ENCODE measurements around the gene PHACTR4.

DNA sequence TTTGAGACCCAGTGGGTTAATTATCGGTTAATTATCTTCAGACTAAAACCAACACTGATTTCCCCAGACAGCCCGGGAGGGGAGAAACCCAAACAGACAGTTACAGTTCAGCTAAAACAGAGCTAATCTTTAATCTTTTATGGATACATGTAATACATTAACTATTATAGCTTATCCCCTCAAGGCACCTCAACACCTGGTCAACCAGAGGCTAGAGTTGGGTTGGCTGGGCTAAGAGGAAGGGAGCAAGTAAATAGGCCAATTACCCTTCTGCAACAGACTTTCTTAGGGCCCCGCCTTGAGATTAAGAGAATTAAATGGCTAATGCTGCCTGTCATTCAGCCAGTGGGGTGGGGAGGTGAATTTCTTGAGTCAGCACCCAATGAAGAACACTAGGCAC is 47.3 kb upstream of the PHACTR4 start:
- TF ChIP-seq, protein P1, sequence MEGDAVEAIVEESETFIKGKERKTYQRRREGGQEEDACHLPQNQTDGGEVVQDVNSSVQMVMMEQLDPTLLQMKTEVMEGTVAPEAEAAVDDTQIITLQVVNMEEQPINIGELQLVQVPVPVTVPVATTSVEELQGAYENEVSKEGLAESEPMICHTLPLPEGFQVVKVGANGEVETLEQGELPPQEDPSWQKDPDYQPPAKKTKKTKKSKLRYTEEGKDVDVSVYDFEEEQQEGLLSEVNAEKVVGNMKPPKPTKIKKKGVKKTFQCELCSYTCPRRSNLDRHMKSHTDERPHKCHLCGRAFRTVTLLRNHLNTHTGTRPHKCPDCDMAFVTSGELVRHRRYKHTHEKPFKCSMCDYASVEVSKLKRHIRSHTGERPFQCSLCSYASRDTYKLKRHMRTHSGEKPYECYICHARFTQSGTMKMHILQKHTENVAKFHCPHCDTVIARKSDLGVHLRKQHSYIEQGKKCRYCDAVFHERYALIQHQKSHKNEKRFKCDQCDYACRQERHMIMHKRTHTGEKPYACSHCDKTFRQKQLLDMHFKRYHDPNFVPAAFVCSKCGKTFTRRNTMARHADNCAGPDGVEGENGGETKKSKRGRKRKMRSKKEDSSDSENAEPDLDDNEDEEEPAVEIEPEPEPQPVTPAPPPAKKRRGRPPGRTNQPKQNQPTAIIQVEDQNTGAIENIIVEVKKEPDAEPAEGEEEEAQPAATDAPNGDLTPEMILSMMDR (IDR thresholded peaks at IDR 0.05 in 2 of 3, conservative IDR thresholded peaks at IDR 0.05 in 1 of 3; ENCODE audit: control insufficient read depth in 2 of 3, extremely low read depth in 1 of 3, insufficient read depth in 1 of 3, low read depth in 3 of 3, low read length in 3 of 3) = no peak
- TF ChIP-seq EZH2 (IDR thresholded peaks at IDR 0.05; ENCODE audit: borderline replicate concordance, control insufficient read depth, low read depth, low read length) = no peak
- no peak for TF ChIP-seq SRF (IDR thresholded peaks at IDR 0.05; ENCODE audit: low read depth in 2 of 2, low read length in 2 of 2)
- no peak for TF ChIP-seq EP300 (IDR thresholded peaks at IDR 0.05; ENCODE audit: borderline replicate concordance in 1 of 2, control insufficient read depth in 1 of 2, low read depth in 2 of 2, low read length in 2 of 2)
- TF ChIP-seq MEF2A (IDR thresholded peaks at IDR 0.05; ENCODE audit: insufficient read depth, low read depth, low read length) = no peak
- TF ChIP-seq, protein P2, sequence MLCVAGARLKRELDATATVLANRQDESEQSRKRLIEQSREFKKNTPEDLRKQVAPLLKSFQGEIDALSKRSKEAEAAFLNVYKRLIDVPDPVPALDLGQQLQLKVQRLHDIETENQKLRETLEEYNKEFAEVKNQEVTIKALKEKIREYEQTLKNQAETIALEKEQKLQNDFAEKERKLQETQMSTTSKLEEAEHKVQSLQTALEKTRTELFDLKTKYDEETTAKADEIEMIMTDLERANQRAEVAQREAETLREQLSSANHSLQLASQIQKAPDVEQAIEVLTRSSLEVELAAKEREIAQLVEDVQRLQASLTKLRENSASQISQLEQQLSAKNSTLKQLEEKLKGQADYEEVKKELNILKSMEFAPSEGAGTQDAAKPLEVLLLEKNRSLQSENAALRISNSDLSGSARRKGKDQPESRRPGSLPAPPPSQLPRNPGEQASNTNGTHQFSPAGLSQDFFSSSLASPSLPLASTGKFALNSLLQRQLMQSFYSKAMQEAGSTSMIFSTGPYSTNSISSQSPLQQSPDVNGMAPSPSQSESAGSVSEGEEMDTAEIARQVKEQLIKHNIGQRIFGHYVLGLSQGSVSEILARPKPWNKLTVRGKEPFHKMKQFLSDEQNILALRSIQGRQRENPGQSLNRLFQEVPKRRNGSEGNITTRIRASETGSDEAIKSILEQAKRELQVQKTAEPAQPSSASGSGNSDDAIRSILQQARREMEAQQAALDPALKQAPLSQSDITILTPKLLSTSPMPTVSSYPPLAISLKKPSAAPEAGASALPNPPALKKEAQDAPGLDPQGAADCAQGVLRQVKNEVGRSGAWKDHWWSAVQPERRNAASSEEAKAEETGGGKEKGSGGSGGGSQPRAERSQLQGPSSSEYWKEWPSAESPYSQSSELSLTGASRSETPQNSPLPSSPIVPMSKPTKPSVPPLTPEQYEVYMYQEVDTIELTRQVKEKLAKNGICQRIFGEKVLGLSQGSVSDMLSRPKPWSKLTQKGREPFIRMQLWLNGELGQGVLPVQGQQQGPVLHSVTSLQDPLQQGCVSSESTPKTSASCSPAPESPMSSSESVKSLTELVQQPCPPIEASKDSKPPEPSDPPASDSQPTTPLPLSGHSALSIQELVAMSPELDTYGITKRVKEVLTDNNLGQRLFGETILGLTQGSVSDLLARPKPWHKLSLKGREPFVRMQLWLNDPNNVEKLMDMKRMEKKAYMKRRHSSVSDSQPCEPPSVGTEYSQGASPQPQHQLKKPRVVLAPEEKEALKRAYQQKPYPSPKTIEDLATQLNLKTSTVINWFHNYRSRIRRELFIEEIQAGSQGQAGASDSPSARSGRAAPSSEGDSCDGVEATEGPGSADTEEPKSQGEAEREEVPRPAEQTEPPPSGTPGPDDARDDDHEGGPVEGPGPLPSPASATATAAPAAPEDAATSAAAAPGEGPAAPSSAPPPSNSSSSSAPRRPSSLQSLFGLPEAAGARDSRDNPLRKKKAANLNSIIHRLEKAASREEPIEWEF (IDR thresholded peaks at IDR 0.05; ENCODE audit: insufficient replicate concordance, low read depth, low read length) = no peak
- no peak for TF ChIP-seq ZNF274 (IDR thresholded peaks at IDR 0.05; ENCODE audit: insufficient read depth, insufficient read length)
- TF ChIP-seq, protein P3, sequence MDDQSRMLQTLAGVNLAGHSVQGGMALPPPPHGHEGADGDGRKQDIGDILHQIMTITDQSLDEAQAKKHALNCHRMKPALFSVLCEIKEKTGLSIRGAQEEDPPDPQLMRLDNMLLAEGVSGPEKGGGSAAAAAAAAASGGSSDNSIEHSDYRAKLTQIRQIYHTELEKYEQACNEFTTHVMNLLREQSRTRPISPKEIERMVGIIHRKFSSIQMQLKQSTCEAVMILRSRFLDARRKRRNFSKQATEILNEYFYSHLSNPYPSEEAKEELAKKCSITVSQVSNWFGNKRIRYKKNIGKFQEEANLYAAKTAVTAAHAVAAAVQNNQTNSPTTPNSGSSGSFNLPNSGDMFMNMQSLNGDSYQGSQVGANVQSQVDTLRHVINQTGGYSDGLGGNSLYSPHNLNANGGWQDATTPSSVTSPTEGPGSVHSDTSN (IDR thresholded peaks at IDR 0.05; ENCODE audit: insufficient replicate concordance, low read depth, low read length) = peak; percentile 67
- TF ChIP-seq, protein P4, sequence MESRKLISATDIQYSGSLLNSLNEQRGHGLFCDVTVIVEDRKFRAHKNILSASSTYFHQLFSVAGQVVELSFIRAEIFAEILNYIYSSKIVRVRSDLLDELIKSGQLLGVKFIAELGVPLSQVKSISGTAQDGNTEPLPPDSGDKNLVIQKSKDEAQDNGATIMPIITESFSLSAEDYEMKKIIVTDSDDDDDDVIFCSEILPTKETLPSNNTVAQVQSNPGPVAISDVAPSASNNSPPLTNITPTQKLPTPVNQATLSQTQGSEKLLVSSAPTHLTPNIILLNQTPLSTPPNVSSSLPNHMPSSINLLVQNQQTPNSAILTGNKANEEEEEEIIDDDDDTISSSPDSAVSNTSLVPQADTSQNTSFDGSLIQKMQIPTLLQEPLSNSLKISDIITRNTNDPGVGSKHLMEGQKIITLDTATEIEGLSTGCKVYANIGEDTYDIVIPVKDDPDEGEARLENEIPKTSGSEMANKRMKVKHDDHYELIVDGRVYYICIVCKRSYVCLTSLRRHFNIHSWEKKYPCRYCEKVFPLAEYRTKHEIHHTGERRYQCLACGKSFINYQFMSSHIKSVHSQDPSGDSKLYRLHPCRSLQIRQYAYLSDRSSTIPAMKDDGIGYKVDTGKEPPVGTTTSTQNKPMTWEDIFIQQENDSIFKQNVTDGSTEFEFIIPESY (IDR thresholded peaks at IDR 0.05) = no peak
